Neural progenitor cell (in vitro differentiated cells): ENCODE data around the gene IGFBP4. TPM values are rescaled to one million over a fixed set of nuclear protein-coding genes. Genes with fewer than 3 reads are reported as not detected.

Source experiments
- DNase-seq: peaks from one replicate; pipeline ENCODE4 v3.0.0-alpha.2; 2016; ENCODE audit warnings: low spot score
- H2AFZ ChIP-seq: fragments of 200-600 bp; sonication (generic); replicated peaks from 2 replicates; pipeline ENCODE4 v1.6.1; 2016; ENCODE audit warnings: antibody characterized with exemption
- H3F3A ChIP-seq: fragments of 200-600 bp; sonication (generic); 2 replicates; pipeline ENCODE4 v1.6.1; 2016; ENCODE audit warnings: antibody characterized with exemption, low read depth
- H3K27ac ChIP-seq: fragments of 200-600 bp; sonication (generic); 2 replicates; pipeline ENCODE4 v1.5.1; 2016; ENCODE audit warnings: mild to moderate bottlenecking
- H3K27me3 ChIP-seq: fragments of 200-600 bp; sonication (generic); 2 replicates; pipeline ENCODE4 v1.6.1; 2016; ENCODE audit warnings: mild to moderate bottlenecking, moderate library complexity
- H3K36me3 ChIP-seq: fragments of 200-600 bp; sonication (generic); 2 replicates; pipeline ENCODE4 v1.5.1; 2016
- H3K4me1 ChIP-seq: fragments of 200-600 bp; sonication (generic); 2 replicates; pipeline ENCODE4 v1.6.1; 2016; ENCODE audit warnings: mixed run types
- H3K4me2 ChIP-seq: fragments of 200-600 bp; sonication (generic); 2 replicates; pipeline ENCODE4 v1.6.1; 2016
- H3K4me3 ChIP-seq: fragments of 200-600 bp; sonication (generic); 2 replicates; pipeline ENCODE4 v1.5.1; 2016
- H3K79me2 ChIP-seq: fragments of 200-600 bp; sonication (generic); 2 replicates; pipeline ENCODE4 v1.6.1; 2016; ENCODE audit warnings: low read depth
- H3K9ac ChIP-seq: fragments of 200-600 bp; sonication (generic); 2 replicates; pipeline ENCODE4 v1.6.1; 2016
- H3K9me3 ChIP-seq: fragments of 200-600 bp; sonication (generic); 2 replicates; pipeline ENCODE4 v1.5.1; 2016; ENCODE audit warnings: low read depth
- H4K20me1 ChIP-seq: fragments of 200-600 bp; sonication (generic); 2 replicates; pipeline ENCODE4 v1.6.1; 2016; ENCODE audit warnings: low read depth
- H3K27ac Mint-ChIP-seq: 3 replicates; pipeline ENCODE4 v1.8.0; 2021; ENCODE audit warnings: mixed read lengths
- H3K27me3 Mint-ChIP-seq: 2 replicates; pipeline ENCODE4 v1.8.0; 2022; ENCODE audit warnings: low read depth, mild to moderate bottlenecking, inconsistent platforms, moderate library complexity, mixed read lengths; ENCODE audit not compliant: insufficient read depth
- H3K36me3 Mint-ChIP-seq: 3 replicates; pipeline ENCODE4 v1.8.0; 2021; ENCODE audit warnings: mixed read lengths
- H3K4me1 Mint-ChIP-seq: 3 replicates; pipeline ENCODE4 v1.8.0; 2021; ENCODE audit warnings: mixed read lengths
- H3K4me3 Mint-ChIP-seq: 3 replicates; pipeline ENCODE4 v1.8.0; 2021; ENCODE audit warnings: mild to moderate bottlenecking, moderate library complexity, mixed read lengths
- H3K9me3 Mint-ChIP-seq: 3 replicates; pipeline ENCODE4 v1.8.0; 2020; ENCODE audit warnings: mixed read lengths
- EZH2 ChIP-seq: fragments of 200-600 bp; sonication (generic); IDR thresholded peaks from 2 replicates; pipeline ENCODE4 v1.6.1; 2017; ENCODE audit warnings: antibody characterized with exemption, mild to moderate bottlenecking, moderate library complexity
- EZH2phosphoT487 ChIP-seq: fragments of 200-600 bp; sonication (generic); IDR thresholded peaks from 2 replicates; pipeline ENCODE4 v1.6.1; 2017; ENCODE audit warnings: antibody characterized with exemption
- total RNA-seq: library from RNA; depleted of rRNA; stranded (reverse); fragments of >200 nt; gene quantifications from 2 replicates; pipeline ENCODE4 v1.2.3, GENCODE V29; 2015; ENCODE audit warnings: low replicate concordance
- TF ChIP-seq, protein P1 (sequence below): fragments of 200-600 bp; sonication (generic); IDR thresholded peaks from 2 replicates; pipeline ENCODE4 v1.5.1; 2017; ENCODE audit warnings: antibody characterized with exemption, mild to moderate bottlenecking

The IGFBP4 gene
- total RNA-seq, 1 donor from 2014 or later = 14.4 TPM

- DNase-seq = peak; percentile 71
- H3K79me2 ChIP-seq = peaks cover 54% of the 10 kb centered on the region
- peaks cover 44% of the 10 kb centered on the region for H3F3A ChIP-seq
- peaks cover 21% of the 10 kb centered on the region for H3K36me3 Mint-ChIP-seq
- no peaks in the 10 kb centered on the region for H3K9me3 ChIP-seq
- H2AFZ ChIP-seq = peak overlapping the region; percentile 71
- peak overlapping the region; percentile 93 for H3K4me2 ChIP-seq
- H3K4me3 ChIP-seq = peak overlapping the region; percentile 92
- peak overlapping the region; percentile 97 for H3K27ac Mint-ChIP-seq
- TF ChIP-seq, protein P1, sequence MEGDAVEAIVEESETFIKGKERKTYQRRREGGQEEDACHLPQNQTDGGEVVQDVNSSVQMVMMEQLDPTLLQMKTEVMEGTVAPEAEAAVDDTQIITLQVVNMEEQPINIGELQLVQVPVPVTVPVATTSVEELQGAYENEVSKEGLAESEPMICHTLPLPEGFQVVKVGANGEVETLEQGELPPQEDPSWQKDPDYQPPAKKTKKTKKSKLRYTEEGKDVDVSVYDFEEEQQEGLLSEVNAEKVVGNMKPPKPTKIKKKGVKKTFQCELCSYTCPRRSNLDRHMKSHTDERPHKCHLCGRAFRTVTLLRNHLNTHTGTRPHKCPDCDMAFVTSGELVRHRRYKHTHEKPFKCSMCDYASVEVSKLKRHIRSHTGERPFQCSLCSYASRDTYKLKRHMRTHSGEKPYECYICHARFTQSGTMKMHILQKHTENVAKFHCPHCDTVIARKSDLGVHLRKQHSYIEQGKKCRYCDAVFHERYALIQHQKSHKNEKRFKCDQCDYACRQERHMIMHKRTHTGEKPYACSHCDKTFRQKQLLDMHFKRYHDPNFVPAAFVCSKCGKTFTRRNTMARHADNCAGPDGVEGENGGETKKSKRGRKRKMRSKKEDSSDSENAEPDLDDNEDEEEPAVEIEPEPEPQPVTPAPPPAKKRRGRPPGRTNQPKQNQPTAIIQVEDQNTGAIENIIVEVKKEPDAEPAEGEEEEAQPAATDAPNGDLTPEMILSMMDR = peak; percentile 24
- no peak for TF ChIP-seq EZH2
- H3K27ac ChIP-seq = no peak overlapping the region
- no peaks in the 10 kb centered on the region for H3K9me3 Mint-ChIP-seq
- H3K27me3 Mint-ChIP-seq = peaks cover 3% of the 10 kb centered on the region
- peaks cover 25% of the 10 kb centered on the region for H3K36me3 ChIP-seq
- H3K27me3 ChIP-seq = no peaks in the 10 kb centered on the region
- H3K4me3 Mint-ChIP-seq = peak overlapping the region; percentile 98
- peaks cover 17% of the 10 kb centered on the region for H3K4me1 ChIP-seq
- peaks cover 36% of the 10 kb centered on the region for H3K4me1 Mint-ChIP-seq
- H3K9ac ChIP-seq = peak overlapping the region; percentile 62
- H4K20me1 ChIP-seq = peaks cover 46% of the 10 kb centered on the region
Observed at GRCh38 chr17:40417258-40417608, 26.0 kb upstream of the IGFBP4 start.

DNA sequence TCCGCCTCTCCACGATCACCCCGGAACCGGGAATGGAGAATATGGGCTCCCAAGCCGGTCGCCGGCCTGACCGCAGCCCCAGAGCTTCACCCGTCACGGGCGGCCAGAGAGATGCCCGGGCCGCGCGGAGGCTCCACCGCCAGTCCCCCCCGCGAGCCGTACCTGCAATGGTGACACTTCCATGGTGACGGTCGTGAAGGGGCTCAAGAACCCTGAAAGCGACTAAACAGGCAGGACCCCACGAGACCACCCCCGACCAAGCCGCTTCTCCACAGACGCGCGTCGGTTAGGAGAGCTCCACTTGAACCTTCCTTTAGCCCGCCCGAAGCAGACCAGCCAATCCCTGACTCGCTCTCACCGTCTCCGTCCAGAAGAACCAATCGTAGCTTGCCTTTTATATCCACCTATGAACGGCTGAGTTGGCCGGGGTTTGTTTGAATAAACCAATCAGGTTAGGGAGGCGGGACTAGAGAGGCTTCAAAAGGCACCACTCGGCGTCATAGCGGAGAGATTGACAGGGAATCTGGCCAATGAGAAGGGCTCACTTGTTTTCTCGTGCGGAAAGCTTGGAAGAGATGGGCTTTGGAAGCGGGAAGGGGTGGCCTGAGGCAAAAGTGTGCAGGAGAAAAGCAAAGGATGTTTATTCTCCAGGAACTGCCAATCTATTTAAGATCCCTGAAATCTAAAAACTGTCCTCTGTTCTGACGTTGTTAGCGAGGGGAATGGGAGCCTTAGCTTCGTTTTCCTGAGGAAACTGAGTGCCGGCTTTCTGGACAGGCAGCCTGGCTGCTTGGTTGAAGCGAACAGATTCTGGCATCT lies 25.4 kb upstream of the IGFBP4 start, which contains the start of gene TOP2A:
Gene TOP2A (minus strand): TSS at position 288 of the 819 bp plus-strand sequence. CDS start 105 bp downstream, at position 183.
- H3K36me3 ChIP-seq = peaks cover 23% of the 10 kb centered on the region
- Mint-ChIP-seq H3K9me3 (no peaks in the 10 kb centered on the region), H3K4me1 (peaks cover 39% of the 10 kb centered on the region), H3K27me3 (peaks cover 3% of the 10 kb centered on the region), H3K36me3 (peaks cover 16% of the 10 kb centered on the region), H3K27ac (peak within 1 kb of the TSS; percentile 97), H3K4me3 (peak within 1 kb of the TSS; percentile 98)
- peaks cover 48% of the 10 kb centered on the region for H3K79me2 ChIP-seq
- TF ChIP-seq EZH2 (no peak), EZH2phosphoT487 (no peak)
- TF ChIP-seq, protein P1 = no peak
- H2AFZ ChIP-seq = peak within 1 kb of the TSS; percentile 71
- H3K9ac ChIP-seq = peak within 1 kb of the TSS; percentile 62
- H3F3A ChIP-seq = peaks cover 42% of the 10 kb centered on the region
- peak within 1 kb of the TSS; percentile 92 for H3K4me3 ChIP-seq
- H4K20me1 ChIP-seq = peaks cover 42% of the 10 kb centered on the region
- peaks cover 20% of the 10 kb centered on the region for H3K4me1 ChIP-seq
- H3K9me3 ChIP-seq = no peaks in the 10 kb centered on the region
- peak within 1 kb of the TSS; percentile 93 for H3K4me2 ChIP-seq
- DNase-seq = peak; percentile 100
- no peaks in the 10 kb centered on the region for H3K27me3 ChIP-seq
- no peak within 1 kb of the TSS for H3K27ac ChIP-seq

- H3K27ac ChIP-seq = no peak overlapping the region
- peak overlapping the region; percentile 98 for H3K4me3 Mint-ChIP-seq
- H3K4me1 Mint-ChIP-seq = peaks cover 42% of the 10 kb centered on the region
Observed at GRCh38 chr17:40418428-40418706, 24.9 kb upstream of the IGFBP4 start.

More at GRCh38 chr17:40418428-40418706, 24.9 kb upstream of the IGFBP4 start:
- no peak overlapping the region for H3K9ac ChIP-seq
- peaks cover 38% of the 10 kb centered on the region for H4K20me1 ChIP-seq
- no peaks in the 10 kb centered on the region for H3K27me3 ChIP-seq
- TF ChIP-seq EZH2 = no peak
- TF ChIP-seq, protein P1 = no peak
- TF ChIP-seq EZH2phosphoT487 = no peak
- H3K4me2 ChIP-seq = peak overlapping the region; percentile 66
- H3F3A ChIP-seq = peaks cover 43% of the 10 kb centered on the region
- Mint-ChIP-seq H3K27me3 (peaks cover 3% of the 10 kb centered on the region), H3K9me3 (no peaks in the 10 kb centered on the region), H3K27ac (peak overlapping the region; percentile 97), H3K36me3 (peaks cover 12% of the 10 kb centered on the region)
- H3K79me2 ChIP-seq = peaks cover 44% of the 10 kb centered on the region
- peak overlapping the region; percentile 59 for H2AFZ ChIP-seq
- no peaks in the 10 kb centered on the region for H3K9me3 ChIP-seq
- peaks cover 17% of the 10 kb centered on the region for H3K36me3 ChIP-seq
- DNase-seq = no peak
- peak overlapping the region; percentile 92 for H3K4me3 ChIP-seq
- peaks cover 26% of the 10 kb centered on the region for H3K4me1 ChIP-seq
